GM12875 (cell line): ENCODE measurements around the gene PDE4C.

Experiments
- H3K4me3 ChIP-seq: one replicate; pipeline ENCODE4 v1.5.1; 2011; ENCODE audit warnings: low read depth, low read length, control low read depth
- TF ChIP-seq, protein P1 (sequence below): IDR thresholded peaks from 2 replicates; pipeline ENCODE4 v1.5.1; 2011; ENCODE audit warnings: low read depth, mild to moderate bottlenecking, control low read depth, inconsistent platforms, low read length, moderate library complexity, borderline replicate concordance; ENCODE audit not compliant: insufficient read depth

The PDE4C gene

DNA sequence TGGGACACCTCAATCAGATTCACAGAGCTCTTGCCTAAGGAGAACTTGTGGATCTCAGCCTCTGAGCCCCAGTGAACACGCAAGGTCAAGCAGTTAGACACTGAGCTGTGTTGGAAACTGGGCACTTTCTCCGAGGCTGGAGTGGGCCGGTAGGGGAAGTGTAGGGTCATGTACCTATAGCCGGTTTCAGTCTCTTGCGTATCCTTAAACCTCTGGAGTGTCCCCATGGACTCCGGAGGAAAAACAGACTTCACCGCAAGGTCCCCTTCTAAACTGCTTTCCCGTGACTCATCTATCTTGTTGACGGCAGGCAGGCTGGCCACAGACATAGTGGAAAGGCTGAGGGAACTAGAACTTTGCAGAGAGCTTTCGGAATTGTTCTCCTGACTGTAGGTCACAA lies 36.7 kb upstream of the PDE4C start:
- no peak overlapping the region for H3K4me3 ChIP-seq
- TF ChIP-seq, protein P1, sequence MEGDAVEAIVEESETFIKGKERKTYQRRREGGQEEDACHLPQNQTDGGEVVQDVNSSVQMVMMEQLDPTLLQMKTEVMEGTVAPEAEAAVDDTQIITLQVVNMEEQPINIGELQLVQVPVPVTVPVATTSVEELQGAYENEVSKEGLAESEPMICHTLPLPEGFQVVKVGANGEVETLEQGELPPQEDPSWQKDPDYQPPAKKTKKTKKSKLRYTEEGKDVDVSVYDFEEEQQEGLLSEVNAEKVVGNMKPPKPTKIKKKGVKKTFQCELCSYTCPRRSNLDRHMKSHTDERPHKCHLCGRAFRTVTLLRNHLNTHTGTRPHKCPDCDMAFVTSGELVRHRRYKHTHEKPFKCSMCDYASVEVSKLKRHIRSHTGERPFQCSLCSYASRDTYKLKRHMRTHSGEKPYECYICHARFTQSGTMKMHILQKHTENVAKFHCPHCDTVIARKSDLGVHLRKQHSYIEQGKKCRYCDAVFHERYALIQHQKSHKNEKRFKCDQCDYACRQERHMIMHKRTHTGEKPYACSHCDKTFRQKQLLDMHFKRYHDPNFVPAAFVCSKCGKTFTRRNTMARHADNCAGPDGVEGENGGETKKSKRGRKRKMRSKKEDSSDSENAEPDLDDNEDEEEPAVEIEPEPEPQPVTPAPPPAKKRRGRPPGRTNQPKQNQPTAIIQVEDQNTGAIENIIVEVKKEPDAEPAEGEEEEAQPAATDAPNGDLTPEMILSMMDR, result no peak

DNA sequence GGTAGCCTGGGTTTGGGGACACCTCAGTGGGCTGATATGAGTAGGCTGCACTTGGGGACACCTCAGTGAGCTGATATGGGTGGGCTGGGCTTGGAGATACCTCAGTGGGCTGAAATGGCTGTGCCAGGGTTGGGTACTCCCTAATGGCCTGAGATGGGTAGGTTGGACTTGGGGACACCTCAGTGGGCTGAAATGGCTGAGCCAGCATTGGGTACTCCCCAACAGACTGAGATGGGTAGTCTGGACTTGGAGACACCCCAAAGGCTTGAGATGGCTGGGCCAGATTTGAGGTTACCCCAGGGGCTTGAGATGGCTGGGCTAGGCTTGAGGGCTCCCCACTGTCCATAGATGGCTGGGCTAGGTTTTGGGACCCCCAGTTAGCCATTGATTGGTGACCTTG lies 35.9 kb upstream of the PDE4C start:
- TF ChIP-seq, protein P1, result no peak
- no peak overlapping the region for H3K4me3 ChIP-seq

DNA sequence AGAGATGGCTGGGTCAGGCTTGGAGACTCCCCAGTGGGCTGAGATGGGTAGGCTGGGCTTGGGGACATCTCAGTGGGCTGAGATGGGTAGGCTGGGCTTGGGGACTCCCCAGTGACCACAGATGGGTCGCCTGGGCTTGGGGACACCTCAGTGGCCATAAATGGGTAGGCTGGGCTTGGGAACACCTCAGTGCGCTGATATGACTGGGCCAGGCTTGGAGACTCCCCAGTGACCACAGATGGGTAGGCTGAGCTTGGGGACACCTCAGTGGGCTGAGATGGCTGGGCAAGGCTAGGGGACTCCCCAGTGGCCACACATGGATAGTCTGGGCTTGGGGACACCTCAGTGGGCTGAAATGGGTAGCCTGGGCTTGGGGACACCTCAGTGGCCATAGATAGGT lies 35.2 kb upstream of the PDE4C start:
- TF ChIP-seq, protein P1, result no peak
- no peak overlapping the region for H3K4me3 ChIP-seq

DNA sequence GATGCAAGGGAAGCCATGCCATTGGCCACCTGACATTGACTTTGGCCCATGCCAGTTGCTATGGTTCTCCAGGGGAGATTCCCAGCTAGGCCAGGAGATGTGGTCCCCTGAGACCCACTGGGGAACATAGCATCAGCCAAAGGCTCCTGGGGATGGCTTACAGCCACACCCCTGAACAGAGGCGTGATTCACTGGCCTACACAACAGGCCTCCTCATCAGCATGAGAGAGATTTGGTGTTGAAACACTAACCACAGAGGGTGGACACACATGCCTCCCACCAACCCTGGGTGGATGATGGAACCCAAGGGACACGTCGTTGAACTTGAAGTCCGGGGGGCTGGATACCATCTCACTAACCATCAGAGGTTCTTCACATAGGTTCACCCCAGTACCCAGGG lies 33.7 kb upstream of the PDE4C start:
- TF ChIP-seq, protein P1, result no peak
- no peak overlapping the region for H3K4me3 ChIP-seq

DNA sequence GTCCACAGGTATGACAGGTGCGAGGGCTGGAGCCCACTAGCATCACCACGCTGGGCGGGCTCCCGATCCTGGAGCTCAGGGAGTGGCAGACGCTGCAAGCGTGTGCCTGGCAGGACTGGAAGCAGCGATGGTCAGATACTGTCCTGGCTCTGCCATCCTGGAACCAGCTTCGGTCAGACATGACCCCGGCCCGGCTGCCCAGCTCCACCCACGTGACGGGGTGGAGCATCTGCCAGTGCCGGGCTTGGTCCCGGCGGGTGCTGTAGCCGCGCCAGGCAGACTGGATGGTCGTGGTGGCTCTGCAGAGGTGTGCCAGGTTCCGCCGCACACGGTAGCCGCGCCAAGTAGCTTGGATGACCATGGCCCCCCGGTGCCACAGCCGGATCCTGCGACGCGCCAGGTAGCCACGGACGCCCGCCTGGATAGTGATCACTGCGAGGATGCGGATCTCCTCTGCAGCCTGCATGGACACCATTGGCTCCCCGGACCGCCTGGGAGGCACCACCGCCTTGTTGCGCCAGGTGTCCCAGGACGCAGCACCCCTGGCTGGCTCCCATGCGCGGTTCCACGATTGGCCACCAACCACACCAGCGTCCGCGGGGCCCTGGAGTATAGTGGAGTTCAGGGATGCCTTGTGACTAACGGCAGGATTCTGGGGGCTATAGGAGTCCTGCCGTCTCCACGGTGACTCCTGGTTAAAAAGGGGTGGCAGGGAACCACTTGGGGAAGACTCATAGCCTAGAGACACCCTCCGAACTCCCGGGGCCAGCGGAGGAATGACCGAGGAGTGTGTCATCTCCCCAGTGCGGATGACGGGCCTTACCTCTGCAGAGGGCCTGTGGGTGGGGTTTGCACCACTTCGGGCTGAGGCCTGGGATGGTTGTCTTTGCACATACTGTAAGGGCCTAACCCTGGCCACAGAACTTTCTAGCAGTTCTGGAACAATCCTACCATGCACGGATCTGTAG lies 31.5 kb upstream of the PDE4C start:
- TF ChIP-seq, protein P1, result no peak

DNA sequence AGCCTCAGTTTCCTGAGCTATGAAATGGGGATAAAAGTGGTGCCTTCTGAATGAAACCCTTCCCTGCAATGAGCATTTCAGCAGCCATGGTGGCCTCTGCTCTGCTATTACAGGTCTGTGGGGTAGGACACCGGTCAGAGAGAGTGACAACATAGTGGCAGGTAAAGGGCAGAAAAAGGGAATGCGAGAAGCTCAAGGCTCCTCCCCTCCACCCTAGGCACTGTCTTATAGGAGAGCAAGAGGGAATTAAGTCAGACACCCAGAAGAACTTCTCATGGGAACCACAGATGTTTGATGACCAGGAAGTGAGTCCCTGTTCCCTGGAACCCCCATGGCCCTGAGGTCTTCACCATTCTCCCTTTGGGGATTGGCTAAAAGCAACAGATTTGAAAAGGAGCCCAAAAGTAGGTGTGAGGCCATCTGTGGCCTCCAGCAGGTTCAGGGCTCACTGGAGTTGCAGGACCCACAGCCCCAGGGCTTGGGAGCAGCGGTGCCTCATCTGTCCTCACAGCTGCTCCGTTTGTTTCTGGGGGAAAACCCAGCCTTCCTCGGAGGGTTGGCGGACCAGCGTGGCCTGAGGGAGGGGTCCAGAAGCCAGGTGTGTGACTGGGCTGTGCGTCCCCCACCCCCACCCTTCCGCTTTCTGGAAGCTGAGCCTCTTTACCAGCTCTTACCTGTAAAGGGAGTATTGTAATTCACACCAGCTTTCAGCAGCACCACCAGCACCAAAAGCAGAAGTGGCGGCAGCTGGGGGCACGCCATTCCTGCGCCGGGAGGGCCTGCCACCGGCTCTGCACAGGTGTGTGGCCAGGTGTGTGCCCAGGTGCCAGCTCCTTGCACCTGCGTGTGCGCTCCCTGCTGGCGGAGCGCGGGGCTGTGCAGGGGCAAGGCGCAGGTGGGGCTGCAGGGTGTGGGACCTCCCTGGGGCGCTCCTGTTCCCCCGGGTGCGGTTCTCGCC lies 28.6 kb upstream of the PDE4C start:
- TF ChIP-seq, protein P1, result peak; percentile 30; the same call in 1 of the 2 replicates
- no peak overlapping the region for H3K4me3 ChIP-seq

More for the DNA sequence above, 31.5 kb upstream of the PDE4C start:
- no peak overlapping the region for H3K4me3 ChIP-seq

DNA sequence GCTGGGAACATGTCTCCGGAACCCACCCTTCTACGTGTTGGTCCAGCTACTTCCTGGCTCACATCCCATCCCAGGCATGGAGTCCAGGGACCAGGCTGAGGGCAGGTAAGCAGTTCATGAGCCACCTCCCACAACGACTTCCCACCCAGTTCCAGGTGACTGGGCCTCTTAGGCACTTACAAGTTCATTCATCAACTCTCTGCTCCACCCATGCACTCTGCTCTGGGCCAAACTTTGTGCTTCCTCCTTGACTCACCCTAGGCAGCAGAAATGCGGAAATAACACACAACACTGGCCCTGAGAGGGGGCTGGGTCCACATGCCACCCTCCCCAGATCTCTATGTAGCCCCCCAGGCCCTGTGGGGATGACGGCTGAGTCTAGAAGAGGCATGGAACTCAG lies 27.5 kb upstream of the PDE4C start:
- no peak overlapping the region for H3K4me3 ChIP-seq
- TF ChIP-seq, protein P1, result no peak
